Activated gamma-delta T cell (primary cell): ENCODE data around the gene DNLZ.
"Not testable (repeated sequence)": the region's sequence is repeated elsewhere in the genome, so short reads cannot be mapped to it uniquely, and the experiment has no call there.

Experiments used
- DNase-seq: peaks from one replicate; lab custom pipeline; 2025; lab: John Stamatoyannopoulos, UW

Gene DNLZ

DNA sequence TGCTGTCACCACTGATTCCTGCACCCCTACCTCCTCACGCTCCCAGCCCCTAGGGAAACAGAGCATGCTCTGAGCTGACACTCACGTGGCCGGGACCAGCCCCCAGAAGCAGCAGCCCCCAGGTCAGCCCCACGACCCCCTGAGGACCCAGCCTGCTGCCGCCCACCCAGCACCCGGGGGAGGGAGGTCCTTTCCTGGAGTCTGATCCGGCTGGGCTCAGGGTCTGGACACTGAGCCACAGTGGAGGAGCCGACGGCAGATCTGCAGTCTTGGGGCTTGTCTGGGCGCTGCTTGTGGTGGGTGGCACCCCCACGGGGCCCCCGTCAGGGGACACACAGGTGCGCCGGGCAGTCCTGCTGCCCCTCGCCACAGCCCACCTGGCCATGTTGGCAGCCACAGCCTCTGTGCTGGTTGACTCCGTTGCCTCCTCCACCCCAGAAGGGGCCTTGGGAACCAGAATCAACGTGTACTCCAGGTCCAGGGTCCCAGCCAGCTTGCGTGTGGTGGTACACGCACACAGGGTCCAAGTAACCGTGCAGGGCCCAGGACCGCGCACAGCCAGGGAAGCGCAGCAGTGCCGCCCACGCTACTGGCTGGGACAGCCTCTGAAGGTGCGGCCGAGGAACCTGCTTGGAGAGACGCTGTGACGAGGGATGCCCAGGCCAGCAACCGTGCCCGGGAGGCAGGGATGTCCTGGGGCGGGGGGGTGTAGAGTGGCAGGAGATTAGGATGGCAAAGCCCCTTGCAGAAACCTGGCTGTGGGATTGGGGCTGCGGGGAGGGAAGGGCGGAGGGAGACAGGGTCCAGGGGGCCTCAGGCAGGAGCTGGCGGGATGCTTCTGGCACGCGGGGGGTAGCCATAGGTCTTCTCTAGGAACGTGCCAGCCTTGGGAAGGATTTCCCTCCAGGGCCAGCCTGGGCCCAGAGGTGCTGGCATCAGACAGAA, 3.5 kb downstream of the DNLZ start:
- DNase-seq = no peak

DNA sequence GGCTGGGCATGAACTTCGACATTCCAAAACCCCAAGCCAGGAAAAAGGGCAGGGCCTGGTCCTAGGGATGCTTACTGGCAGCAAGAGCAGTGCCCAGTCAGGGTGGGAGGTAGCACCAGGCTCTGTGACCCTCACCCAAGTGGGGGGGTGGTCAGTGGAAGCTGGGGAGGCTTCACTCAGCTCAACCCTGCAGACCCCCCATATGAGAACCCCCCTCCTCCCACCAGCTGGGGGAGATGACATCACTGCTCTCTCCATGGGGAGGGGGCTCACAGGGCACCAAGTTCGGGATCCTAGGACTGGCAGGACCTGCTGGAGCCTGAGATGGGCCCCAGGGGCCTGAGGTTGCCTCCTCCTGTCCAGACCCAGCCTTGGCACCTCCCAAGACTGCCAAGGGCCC, 4.7 kb downstream of the DNLZ start:
- no peak for DNase-seq

DNA sequence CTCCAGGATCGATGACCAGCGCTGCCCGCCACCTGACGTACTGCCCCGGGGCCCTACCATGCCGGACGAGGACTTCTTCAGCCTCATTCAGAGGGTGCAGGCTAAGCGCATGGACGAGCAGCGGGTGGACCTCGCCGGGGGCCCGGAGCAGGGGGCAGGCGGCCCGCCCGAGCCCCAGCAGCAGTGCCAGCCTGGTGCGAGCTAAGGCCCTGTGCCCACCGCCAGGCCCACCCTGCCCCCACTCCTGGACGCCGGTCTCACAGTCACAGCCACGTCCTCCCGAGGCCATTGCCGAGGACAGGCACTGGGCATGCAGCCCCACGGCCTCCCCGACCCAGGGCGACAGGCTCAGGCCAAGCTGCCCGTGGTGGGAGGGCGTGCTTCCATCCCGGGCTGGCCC, 5.5 kb downstream of the DNLZ start:
- DNase-seq = no peak

DNA sequence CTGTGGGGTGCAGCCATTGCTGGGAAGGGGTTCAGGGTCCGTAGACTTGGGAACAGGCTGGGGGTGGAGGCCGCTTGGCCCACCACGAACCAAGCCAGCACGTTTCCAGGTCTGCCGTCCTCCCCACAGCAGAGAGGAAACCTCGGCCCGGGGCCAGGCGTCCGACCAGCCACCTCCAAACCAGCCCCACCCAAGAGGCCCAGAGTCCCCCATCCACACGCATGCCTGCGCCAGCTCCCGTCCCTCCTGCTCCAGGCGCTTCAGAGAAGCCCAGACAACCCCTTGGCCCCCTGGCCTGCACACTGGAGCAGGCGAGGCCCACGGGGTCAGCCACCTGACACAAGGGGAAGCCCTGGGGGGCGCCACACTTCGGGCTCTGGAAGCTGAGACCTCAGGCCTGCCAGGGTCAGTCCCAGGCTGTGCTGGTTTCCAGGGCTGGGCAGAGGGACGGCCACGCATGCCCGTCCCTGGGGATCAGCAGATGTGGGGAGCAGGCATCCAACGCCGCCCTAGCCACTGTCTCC, 6.3 kb downstream of the DNLZ start:
- DNase-seq = no peak

DNA sequence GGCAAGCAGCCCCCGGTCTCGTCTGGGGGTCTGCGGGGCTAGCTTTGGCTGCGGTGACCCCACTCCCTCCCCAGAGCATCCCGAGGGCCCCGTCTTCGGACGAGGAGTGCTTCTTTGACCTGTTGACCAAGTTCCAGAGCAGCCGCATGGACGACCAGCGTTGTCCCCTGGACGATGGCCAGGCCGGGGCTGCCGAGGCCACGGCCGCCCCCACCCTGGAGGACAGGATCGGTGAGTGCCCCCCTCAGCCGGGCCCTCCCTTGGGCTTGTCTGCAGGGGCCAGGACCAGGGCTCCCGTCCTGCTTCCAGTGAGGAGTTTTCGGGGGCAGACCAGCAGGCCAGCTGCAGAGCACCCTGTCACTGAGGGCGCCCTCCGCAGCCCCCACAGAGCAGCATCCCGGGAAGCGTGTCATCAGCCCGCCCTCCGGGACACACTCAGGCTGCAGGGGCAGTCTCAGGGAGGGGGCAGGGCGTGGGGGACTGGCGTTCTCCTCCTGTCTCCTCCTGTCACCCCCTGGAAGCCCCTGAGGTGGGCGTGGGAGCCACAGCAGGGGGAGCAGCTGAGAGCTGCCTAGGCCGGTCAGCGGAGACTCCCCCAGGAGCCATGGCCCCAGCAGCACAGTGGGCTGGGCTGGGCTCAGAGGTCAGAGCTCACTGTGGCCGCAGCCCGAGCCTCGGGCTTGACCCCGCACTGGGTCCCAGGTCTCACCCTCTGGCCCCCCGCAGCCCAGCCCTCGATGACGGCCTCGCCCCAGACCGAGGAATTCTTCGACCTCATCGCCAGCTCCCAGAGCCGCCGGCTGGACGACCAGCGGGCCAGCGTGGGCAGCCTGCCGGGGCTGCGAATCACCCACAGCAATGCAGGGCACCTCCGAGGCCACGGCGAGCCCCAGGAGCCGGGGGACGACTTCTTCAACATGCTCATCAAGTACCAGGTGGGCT, 7.7 kb downstream of the DNLZ start:
- no peak for DNase-seq

DNA sequence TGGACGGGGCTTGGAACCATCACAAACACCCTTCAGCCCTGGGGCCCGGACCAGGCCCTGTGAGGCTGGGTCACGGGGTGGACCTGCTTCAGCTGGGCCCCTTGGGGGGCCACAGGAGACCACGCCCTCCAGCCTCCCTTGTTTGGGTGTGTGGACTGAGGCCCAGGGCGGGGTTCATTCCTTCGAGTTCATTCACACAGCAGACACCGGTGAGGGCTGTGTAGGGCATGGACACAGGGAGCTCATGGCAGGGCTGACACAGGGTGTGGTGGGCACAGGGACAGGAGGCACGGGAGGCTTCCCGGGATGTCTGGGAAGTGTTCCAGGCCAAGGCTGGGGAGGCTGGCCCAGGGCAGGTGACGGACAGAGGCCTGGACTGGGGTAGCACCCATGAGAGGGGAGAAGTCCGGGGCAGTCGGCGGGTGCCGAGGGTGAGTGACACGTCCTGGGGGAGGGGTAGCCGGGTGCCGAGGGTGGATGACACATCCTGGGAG, 8.9 kb downstream of the DNLZ start:
- no peak for DNase-seq

DNA sequence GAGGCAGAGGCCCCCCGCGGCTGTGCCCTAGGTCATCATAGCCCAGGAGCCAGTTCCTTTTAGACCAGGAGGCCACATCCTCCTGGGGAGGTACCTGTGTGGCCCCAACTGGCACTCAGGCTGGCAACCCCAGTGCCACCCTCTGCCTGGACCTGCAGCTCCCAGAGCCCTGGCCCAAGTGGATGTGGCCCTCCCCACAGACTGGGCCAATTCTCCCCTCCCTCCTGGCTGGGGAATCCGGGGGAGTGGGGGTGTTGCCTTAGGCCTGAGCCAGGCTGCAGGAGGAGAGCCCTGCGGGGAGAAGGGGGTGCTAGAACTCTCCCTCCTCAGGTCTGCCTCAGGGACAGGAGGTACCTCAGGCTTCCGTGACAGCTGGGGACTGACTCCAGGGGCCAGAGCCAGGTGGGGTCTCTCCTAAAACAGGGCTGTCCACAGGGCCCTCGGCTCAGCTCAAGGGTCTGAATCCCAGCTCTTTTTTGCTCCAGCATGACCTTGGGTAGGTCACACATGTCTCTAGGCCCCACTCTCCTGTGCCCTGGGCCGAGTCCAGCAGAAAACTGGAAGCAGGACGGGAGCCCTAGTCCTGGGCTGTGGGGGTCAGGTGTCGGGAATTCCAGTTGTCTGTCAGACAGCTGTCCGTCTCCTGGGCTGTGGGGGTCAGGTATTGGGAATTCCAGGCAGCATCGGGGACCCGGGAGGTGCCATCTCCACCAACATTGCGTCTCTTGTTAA, 9.6 kb downstream of the DNLZ start:
- no peak for DNase-seq

DNA sequence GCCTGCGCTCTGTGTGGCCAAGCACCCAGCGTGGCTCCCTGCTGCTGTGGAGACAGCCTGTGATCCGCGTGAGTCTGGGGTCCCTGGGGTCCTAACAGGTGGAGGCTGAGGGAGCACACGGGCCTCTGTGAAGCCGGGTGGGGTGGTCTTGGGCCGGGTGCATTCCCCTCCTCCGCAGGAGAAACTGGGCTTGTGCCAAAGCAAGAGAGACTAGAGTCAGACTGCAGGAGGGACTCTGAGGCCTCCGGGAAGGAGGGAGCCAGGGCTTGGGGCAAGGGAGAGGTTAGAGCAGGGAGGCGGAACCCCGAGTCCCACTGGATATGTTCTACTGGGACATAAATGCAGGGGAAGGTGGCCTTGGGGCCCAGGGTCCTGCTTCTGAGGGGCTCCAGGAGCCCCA, 10.5 kb downstream of the DNLZ start:
- no peak for DNase-seq

DNA sequence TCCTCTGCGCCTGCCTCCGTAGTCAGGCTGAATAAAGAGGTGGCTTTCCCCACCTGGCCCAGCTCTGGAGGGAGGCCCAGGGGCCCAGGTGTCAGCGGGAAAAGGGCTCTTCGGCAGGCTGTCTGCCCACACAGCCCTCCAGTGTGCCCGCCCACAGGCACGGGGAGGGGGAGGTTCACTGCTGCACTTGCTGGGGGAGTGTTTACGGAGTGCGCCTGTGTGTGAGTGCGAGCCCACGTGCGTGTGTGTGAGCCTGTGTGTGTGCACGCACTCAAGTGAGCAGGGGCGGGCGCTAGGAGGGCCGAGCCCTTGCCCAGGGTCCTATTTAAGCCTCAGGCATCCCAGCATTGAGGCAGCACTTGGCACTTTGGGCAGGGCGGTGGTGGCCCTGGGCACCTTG, 10.9 kb downstream of the DNLZ start:
- no peak for DNase-seq

DNA sequence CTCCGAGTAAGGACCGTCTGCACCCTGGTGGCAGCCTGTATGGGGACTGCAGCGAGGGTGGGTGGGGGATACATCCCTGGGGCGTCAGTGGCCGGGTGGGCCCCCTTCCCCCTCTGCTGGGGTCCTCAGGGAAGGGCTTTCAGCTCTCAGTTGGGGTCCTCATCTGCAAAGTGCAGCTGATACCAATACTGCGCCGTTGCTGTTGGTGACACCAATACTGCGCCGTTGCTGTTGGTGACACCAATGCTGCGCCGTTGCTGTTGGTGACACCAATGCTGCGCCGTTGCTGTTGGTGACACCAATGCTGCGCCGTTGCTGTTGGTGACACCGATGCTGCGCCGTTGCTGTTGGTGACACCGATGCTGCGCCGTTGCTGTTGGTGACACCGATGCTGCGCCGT, 11.7 kb downstream of the DNLZ start:
- DNase-seq = not testable (repeated sequence)

DNA sequence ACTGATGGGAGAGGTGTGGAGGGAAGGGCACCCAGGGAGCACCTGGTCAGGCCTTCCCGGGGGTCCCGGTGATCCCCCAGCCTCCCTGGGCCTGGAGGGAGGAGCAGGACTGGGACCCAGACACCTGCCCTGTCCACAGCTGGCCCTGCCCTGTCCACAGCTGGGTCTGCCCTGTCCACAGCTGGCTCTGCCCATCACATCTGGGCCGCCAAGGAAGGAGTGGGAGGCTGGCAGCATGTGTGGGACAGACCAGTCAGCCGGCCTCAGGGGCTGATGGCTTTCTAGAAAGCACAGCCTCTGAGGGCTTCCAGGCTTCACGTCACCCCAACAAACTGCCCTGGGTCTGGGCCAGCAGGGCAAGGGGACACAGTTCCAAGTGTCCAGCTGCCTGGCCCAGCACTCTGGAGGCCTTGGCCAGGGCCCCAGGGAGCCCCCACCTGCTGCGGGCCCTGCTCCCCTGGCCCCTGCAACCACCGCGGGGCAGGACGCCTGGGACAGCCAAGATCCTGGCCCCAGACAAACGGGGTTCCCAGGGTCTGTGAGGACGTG, 12.2 kb downstream of the DNLZ start:
- DNase-seq = no peak

DNA sequence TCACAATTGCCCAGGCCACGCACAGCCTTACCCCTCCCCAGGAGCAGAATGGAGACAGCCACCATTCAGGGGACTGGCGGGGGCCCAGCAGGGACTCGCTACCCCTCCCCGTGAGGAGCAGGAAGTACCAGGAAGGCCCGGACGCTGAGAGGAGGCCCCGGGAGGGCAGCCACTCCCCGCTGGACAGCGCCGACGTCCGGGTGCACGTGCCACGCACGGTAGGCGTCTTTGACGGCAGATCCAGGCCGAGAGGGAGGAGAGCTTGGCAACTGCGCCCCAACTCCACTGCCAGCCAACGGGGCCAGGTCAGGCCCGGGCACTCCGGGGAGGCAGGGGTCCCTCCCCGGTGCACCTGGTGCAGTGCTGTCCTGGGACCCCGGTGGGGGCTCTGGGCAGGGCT, 14.0 kb downstream of the DNLZ start:
- no peak for DNase-seq

DNA sequence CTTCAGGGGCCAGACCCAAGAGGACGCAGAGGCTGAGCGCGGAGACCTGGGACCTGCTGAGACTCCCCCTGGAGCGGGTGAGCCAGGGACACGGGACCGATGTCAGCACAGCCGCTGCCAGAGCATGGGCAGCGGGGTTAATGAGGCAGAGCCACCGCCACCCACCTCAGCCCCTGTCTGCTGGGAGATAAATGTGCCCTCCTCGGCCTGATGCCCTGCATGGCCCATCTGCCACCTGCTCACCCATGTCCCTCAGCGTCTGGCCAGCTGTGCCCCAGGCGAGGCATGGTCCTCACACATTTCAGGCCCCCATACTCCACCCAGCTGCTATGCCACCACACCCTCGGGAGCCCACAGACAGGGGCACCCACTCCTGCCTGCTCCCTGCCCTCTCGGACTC, 14.9 kb downstream of the DNLZ start:
- DNase-seq = no peak

DNA sequence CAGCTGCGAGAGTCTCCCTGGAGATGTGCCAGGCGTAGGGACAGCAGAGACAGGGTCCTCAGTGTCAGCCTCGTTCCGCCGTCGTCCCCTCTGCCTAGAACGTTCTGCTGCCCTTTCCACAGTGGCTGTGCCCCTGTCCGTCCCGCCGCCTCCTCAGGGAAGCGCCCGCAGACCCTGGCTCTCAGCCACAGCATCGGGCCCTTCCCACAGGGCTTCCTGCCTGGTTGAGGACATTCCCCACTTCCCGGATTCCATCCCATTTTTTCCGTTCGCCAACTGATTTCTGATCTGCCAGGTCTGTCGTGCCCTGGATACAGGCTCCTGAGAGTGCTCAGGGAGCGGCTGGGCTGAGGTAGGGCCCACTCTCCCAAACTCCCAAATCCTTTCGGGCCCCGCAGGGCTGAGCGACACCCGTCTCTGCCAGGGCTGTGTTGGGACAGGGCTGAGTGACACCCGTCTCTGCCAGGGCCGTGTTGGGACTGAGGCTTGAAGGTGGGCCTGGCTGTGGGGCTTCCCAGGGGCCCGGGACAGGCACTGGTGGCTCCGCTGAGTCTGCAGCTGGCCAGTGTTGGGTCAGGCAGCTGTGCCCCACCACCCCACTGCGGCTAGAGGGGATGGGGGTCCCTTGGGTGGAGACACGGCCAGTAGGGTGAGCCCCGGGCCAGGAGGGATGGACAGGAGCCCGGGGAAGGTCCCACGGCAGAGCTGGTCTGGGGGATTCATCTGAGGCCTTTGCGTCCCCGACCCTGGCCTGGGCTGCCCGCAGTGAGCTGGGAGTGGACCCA, 15.9 kb downstream of the DNLZ start:
- no peak for DNase-seq

DNA sequence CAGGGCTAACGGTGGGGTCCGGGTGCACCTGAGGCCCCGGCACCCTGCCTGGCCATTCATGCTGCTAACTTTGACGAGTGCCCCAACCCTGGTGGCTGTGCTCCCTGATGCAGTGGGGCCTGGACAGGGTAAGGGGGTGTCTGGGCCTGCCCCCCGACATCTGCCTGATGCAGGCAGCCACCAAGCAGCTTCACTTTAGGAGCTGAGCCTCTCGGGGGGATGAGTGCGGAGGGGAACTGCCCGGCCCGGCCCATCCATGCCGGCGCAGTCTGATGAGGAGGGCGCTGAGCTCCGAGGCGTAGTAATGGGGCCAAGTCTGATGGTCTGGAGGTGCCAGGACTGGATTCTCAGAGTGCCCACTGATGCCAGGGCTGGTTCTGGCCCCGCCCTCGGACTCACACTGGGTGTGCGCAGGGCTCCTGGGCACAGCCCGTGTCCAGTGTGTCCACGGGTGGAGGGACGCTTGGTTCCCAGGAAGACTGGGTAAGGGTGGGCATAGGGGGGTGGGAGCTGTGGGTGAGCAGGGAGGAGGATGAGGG, 16.5 kb downstream of the DNLZ start:
- no peak for DNase-seq

DNA sequence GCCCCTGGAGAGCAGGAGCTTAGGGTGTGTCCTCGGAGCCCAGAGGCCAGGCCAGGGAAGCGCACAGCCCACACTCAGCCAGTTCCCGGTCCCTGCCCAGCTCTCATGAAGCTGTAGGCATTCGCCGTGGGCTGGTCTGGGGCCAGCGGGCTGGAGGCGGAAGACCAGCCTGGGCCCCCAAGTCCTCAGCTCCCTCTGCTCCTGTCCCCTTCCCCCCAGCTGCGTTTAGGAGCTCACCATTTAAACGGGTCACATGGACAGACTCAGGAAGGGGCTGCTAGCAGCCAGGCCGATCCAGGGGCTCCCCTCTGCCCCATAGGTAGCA, 17.4 kb downstream of the DNLZ start:
- DNase-seq = no peak

DNA sequence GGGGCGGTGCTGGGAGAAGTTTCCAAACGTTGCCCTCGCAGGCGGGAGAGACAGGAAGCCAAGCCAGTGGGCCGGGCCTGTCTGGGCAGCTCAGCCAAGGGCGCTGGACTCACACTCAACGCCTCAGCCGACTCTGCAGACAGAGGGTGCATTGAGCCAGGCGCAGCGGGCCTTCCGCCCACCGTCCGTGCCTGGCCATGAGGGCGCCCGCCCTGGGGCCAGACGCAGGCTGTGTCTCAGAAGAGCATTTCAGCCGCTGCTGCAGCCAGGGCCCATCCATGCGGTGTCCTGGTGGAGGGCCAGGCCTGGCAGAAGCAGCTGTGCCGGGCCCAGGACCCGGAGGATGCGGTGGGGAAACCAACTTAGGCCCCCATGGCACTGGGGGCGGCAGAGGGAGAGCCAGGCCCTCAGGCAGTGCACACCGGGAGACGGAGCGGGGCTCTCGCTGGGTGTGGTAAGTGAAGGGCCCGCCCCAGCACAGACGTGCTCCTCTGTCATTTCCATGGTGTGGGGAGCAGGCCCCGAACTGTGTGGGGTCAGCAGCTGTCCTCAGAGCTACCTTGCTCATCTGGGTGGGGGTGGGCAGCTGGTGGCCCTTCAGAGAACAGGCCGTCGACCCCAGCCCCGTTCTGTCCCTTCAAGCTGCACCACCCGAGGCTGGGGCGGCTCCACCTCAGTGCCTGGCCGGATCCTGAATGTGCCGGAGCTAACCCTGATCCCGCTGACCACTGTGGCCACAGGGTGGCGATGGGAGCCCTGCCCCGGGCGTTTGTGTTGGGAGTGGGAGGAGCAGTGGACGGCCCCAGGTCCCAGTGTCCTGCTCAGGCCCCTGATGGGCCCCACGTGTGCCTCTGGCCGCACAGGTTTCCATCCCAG, 18.0 kb downstream of the DNLZ start:
- DNase-seq = no peak

DNA sequence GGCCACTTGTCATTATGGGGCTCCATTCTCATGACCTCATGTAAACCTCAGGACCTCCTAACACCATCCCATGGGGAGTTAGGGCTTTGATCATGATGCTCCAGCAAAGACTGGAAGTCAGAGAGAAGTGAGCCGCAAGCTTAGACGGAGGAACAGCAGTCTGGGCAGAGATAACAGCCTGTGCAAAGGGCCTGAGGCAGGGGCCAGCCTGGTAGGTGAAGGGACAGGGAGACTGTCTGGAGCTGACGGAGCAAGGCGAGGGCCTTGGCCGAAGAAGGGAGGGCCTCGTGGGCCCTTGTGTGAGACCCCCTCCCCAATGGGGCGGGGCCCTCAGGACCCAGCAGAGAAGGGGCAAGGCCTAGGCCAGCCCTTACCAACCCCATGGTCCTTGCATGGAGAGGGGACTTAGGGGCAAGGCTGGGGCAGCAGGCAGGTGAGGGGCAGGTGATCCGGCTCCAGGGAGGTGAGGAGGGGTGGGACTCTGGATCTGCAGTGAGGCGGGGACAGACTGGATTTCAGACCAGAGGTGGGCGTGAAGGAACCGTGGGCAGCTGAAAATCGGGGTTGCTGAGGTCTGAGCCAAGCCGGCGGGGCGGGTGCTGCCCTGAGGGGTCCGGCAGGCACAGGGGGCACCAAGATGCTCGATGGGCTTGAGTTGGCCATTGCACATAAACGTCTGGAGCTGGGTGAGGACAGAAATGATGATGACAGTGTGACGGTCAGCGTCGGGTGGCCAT, 18.8 kb downstream of the DNLZ start:
- DNase-seq = no peak

DNA sequence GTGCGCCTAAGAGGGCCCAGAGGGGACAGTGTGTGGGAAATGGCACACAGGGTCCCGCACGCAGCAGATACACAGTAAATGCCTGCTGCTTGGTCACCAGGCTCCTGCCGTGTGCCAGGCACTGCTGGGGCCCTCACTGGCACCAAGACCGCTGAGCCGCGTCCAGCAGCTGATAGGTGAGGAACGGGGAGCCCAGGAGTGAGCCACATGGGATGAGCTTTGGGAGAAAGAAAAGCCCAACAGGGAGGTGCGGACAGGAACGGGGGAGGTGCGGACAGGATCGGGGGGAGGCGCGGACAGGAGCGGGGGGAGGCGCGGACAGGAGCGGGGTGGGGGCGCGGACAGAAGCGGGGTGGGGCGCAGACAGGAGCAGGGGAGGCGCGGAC, 19.7 kb downstream of the DNLZ start:
- DNase-seq = no peak
